ENCODE results near the gene AGAP2.

The AGAP2 gene

GRCh38 chr12:57753756-57754337 is 15.3 kb upstream of the AGAP2 start:
- no peak for DNase-seq (ENCODE audit: low spot score)

GRCh38 chr12:57752668-57753000 is 14.1 kb upstream of the AGAP2 start:
- no peak for DNase-seq (ENCODE audit: low spot score)

- DNase-seq (ENCODE audit: low spot score): peak; percentile 99
Measured at GRCh38 chr12:57751788-57752667, 13.5 kb upstream of the AGAP2 start, which contains the start of gene CDK4. CDK4 (minus strand) TSS chr12:57752310; CDS start chr12:57751717, 593 bp downstream.

- no peak for DNase-seq (ENCODE audit: low spot score)
Measured at GRCh38 chr12:57751432-57751787, 12.9 kb upstream of the AGAP2 start.

GRCh38 chr12:57750561-57751431 is 12.3 kb upstream of the AGAP2 start:
- no peak for DNase-seq (ENCODE audit: low spot score)

GRCh38 chr12:57749061-57749460 is 10.5 kb upstream of the AGAP2 start:
- DNase-seq (ENCODE audit: low spot score): no peak

GRCh38 chr12:57746025-57746424 is 7.5 kb upstream of the AGAP2 start:
- no peak for DNase-seq (ENCODE audit: low spot score)

GRCh38 chr12:57745485-57745881 is 6.9 kb upstream of the AGAP2 start:
- DNase-seq (ENCODE audit: low spot score): no peak

GRCh38 chr12:57744777-57745484 is 6.4 kb upstream of the AGAP2 start, which contains the start of gene TSPAN31:
TSPAN31 (plus strand) TSS chr12:57745039; CDS start chr12:57745155, 116 bp downstream.
- DNase-seq (ENCODE audit: low spot score): peak; percentile 97

- peak; percentile 74 for DNase-seq (ENCODE audit: low spot score)
Measured at GRCh38 chr12:57744194-57744776, 5.7 kb upstream of the AGAP2 start.

- DNase-seq (ENCODE audit: low spot score): no peak
Measured at GRCh38 chr12:57743769-57744168, 5.2 kb upstream of the AGAP2 start.

GRCh38 chr12:57741844-57742738 is 3.5 kb upstream of the AGAP2 start:
- no peak for DNase-seq (ENCODE audit: low spot score)

GRCh38 chr12:57741413-57741789 is 2.9 kb upstream of the AGAP2 start:
- no peak for DNase-seq (ENCODE audit: low spot score)

GRCh38 chr12:57740656-57741412 is 2.3 kb upstream of the AGAP2 start:
- DNase-seq (ENCODE audit: low spot score): no peak

- no peak for DNase-seq (ENCODE audit: low spot score)
Measured at GRCh38 chr12:57739914-57740538, 1.5 kb upstream of the AGAP2 start.

- DNase-seq (ENCODE audit: low spot score): no peak
Measured at GRCh38 chr12:57739387-57739786, 845 bp upstream of the AGAP2 start.

GRCh38 chr12:57737467-57738460 is 778 bp downstream of the AGAP2 start:
- peak; percentile 34 for DNase-seq (ENCODE audit: low spot score)

Measured in AG08395 (cell line).